HG03442 (cell line): ENCODE measurements around the gene RAET1L.
"Not testable (repeated sequence)": the region's sequence is repeated elsewhere in the genome, so short reads cannot be mapped to it uniquely, and the experiment has no call there.

Source experiments
- ATAC-seq: cut with Tn5 transposase; IDR thresholded peaks from one replicate; pipeline ENCODE4 v1.9.1; 2021; ENCODE audit warnings: mild to moderate bottlenecking, moderate library complexity; ENCODE audit not compliant: unreplicated experiment

RAET1L gene

DNA sequence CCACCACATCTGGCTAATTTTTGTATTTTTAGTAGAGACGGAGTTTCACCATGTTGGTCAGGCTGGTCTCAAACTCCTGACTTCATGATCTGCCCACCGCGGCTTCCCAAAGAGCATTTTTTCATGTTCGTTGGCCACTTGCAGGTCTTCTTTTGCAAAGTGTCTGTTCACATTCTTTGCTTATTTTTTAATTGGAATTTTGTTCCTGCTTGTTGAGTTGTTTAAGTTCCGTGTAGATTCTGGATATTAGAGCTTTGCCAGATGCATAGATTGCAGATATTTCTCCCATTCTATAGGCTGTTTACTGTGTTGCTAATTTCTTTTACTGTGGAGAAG lies 8.2 kb downstream of the RAET1L start:
- not testable (repeated sequence) for ATAC-seq

- ATAC-seq, result peak; percentile 57
These were observed 8.8 kb downstream of the RAET1L start for GRCh38 chr6:150016324-150017185.

- not testable (repeated sequence) for ATAC-seq
These were observed 9.9 kb downstream of the RAET1L start for GRCh38 chr6:150015281-150016001.

GRCh38 chr6:150014623-150015280 lies 10.6 kb downstream of the RAET1L start:
- ATAC-seq, result not testable (repeated sequence)

DNA sequence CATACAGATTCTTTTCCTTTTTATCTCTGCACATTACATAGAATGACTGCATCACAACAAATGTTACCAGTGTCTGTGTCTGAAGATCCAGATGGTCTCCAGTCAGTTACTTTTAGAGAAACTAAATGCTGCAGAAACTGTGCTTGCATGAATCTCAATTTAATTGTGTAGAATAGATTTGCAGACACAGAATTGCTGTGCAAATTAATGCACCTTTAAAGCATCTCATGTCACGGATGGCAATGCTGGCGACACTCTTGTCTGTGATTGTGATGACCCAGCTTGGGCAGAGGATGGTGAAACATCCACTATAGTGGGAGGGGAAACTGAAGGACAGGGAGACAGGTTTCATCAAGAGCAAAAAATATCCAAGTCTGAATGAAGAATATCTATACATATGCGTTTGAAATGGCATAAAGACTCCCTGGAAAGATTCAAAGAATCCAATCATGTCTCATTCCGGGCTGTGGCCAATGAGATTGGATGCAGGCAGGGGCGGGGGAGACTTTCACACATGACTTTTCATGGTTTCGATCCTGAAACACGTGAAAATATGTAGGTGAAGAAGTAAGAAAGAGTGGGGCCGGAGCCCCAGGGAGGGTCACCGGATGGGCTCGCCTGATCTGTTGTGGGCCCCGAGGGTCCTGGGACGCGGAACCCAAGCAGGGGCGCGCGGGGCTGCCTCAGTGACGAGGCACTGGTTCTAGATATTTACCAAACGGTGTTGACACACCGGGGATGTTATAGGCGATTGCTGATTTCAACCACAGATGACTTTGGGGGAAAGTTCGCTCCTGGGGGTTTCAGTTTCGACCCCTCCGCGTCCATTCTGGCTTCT lies 11.3 kb downstream of the RAET1L start:
- not testable (repeated sequence) for ATAC-seq

- ATAC-seq, result not testable (repeated sequence)
These were observed 12.2 kb downstream of the RAET1L start for GRCh38 chr6:150012846-150013784.

- no peak for ATAC-seq
These were observed 16.7 kb downstream of the RAET1L start for GRCh38 chr6:150008588-150008987.

- ATAC-seq, result no peak
These were observed 18.3 kb downstream of the RAET1L start for GRCh38 chr6:150006961-150007464.

DNA sequence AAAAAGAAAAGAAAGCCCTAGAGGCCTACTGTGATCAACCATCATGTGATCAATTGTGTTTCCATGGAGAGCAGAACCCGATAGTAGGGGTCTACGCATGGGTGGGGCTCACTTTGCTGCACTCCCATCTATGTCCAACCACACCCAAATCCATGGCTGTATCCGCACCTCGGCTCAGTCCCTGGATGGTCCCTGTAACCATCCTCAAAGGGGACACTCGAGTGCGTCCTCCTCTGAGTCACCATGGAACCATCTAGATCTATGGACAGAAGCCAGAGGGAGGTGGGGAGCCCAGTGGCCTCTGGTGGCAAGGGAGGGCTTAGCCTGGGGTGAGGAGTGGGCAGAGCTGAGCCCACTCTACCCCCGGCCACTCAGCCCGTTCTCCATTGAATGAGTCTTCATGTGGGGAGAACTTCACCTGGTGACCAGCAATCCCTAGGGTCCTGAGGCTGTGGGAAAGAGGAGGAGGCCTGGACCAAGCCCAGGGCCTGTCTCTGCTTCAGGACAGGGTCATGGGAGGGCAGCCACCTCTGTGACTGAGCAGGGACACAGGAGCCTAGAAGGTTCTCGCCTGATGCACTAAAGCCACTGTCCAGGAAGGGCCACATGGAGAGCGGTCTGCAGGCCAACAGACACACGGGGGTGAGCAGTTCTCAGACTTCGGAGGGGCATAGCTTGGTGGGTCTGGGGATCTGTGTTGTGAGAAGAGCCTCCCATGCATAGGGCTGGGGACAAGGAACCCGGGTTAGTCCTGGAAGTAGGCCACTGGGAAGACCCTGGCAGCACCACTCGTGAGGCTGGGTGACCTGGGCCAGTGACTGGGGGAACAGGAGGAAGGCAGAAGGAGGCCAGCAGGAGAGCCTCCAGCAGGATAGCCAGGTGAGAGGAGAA lies 19.3 kb downstream of the RAET1L start:
- no peak for ATAC-seq

GRCh38 chr6:150004783-150005717 lies 20.3 kb downstream of the RAET1L start:
- peak; percentile 47 for ATAC-seq

DNA sequence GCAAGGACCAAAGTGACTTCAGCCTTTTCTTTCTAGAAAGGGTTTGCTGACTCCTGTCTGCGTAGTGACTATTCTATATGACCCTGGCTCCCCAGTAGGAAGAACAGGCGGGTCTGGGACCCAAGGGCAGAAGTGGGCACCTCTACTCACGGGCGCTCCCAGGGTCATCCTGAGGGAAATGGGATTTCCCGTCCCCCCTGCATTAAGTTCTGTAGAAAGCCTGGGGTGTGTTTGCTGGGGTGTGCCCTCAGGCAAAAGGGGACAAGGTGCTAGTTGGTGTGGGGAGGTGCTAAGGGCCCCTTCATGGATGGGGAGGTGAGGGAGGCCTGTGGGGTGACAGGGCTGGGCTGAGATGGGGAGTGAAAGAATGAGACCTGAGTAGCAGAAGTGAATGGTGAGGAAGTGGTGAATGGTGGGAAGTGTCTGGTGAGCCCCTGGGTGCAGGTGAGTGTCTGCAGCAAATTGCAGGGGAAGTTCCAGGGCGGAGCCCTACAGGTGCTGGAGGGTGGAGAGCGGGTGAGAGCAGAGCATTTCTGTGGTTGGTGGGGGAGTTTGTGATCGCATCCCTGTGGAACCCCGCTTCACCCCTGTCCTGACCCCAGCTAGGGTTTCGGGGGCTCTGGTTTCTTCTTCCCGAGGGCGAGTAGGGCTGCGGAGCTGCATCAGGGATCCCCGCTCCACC lies 21.1 kb downstream of the RAET1L start:
- ATAC-seq, result peak; percentile 19

DNA sequence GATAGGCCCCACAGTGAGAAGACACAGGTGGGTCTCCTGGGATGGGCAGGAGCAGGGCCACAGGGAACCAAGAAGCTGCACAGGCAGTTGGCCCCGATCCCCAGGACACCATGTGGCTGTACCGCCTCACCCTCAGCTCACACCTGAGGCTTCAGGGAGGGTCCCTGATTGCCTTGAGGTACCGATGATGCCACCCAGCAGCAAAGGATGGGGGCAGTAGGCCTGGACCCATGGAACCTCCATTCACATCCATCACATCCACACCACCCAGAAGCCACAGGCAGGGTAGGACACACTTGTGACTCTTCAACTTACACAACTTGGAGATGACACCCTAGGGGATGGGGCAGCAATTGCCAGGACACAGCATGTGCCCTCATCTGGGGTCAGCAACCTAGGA lies 21.7 kb downstream of the RAET1L start:
- not testable (repeated sequence) for ATAC-seq

DNA sequence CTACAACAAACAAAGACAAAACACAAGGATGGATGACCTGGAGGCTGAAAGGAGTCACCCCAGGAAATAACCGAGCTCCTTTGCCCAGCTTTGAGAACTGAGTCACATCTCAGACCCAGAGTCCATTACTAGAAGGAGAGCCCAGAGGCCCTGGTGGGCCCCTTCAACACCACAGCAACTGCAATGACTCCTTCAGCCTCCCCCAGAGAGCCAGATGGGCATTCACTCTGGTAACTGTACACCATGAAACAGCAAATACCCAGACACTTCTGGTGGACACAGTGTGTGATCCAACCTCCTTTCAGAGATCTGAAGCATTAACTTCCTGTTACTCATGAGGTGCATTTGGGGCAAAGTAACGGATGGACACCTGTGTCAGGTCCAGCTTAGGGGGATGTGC lies 22.6 kb downstream of the RAET1L start:
- ATAC-seq, result no peak

- peak; percentile 59 for ATAC-seq
These were observed 23.9 kb downstream of the RAET1L start for GRCh38 chr6:150001295-150002008.

DNA sequence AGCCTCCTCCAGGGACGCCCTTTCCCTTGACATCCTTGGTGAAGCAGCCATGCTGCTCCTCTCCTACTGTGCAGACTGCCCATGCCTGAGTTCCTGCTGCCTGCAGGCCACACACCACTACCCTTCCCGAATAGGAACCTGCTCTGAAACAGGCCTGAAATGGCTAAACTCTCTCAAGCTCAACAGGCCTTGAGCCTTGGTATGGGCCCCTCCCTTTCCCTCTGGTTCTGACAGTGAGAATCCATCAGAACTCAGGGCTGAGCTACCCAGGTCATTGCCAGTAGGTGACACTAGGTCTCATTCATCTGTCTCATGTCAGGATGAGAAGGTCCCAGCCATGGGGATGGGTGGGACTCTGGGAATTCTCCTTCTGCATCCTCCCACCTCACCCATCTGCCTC lies 25.7 kb downstream of the RAET1L start:
- no peak for ATAC-seq

GRCh38 chr6:149995971-149996370 lies 29.4 kb downstream of the RAET1L start:
- no peak for ATAC-seq
